HepG2 (cell line): ENCODE results near the gene FOXA3. TPM values are rescaled to one million over a fixed set of nuclear protein-coding genes. Genes with fewer than 3 reads are reported as not detected.

Experiments
- ATF1 ChIP-seq: IDR thresholded peaks from 2 replicates; pipeline ENCODE4 v1.6.1; 2016; ENCODE audit warnings: mild to moderate bottlenecking, control low read depth
- FOXA1 ChIP-seq, 2 experiments: fragments of 450-650 bp in 1 of 2; sonication (generic) in 1 of 2; formaldehyde crosslinking in 1 of 2; IDR thresholded peaks; 2 replicates each; pipeline versions ENCODE4 v1.4.0 to v1.6.1; 2016 to 2020; ENCODE audit warnings: missing genetic modification reagents in 1 of 2
- FOXP1 ChIP-seq, 2 experiments: fragments of 450-650 bp in 1 of 2; IDR thresholded peaks; 2 replicates each; pipeline ENCODE4 v1.6.1; 2017 to 2018; ENCODE audit warnings: antibody characterized with exemption in 1 of 2
- JUND ChIP-seq: sonication (generic); formaldehyde crosslinking; IDR thresholded peaks from 2 replicates; pipeline ENCODE4 v1.8.0; 2022; ENCODE audit warnings: mild to moderate bottlenecking, missing genetic modification reagents
- KAT8 ChIP-seq: IDR thresholded peaks from 2 replicates; pipeline ENCODE4 v1.6.1; 2016; ENCODE audit warnings: missing genetic modification reagents, missing compliant biosample characterization
- KDM3A ChIP-seq: IDR thresholded peaks from 2 replicates; pipeline ENCODE4 v1.6.1; 2018; ENCODE audit warnings: low read depth, missing compliant biosample characterization
- NR2F6 ChIP-seq, 2 experiments: IDR thresholded peaks; 2 replicates each; pipeline ENCODE4 v1.6.1; 2016; ENCODE audit warnings: antibody characterized with exemption in 1 of 2, mild to moderate bottlenecking in 1 of 2
- POGZ ChIP-seq: sonication (generic); formaldehyde crosslinking; IDR thresholded peaks from 2 replicates; pipeline ENCODE4 v1.4.0; 2020; ENCODE audit warnings: mild to moderate bottlenecking, missing genetic modification reagents
- POLR2AphosphoS2 ChIP-seq: IDR thresholded peaks from 2 replicates; pipeline ENCODE4 v1.6.1; 2011; ENCODE audit warnings: low read depth, low read length, improper control_type of control experiment
- RFX5 ChIP-seq: IDR thresholded peaks from 2 replicates; pipeline ENCODE4 v1.6.1; 2011; ENCODE audit warnings: low read depth, low read length, improper control_type of control experiment
- SCMH1 ChIP-seq: sonication (generic); formaldehyde crosslinking; IDR thresholded peaks from 2 replicates; pipeline ENCODE4 v1.9.0; 2021; ENCODE audit warnings: missing genetic modification reagents, mild to moderate bottlenecking, borderline replicate concordance
- SMAD1 ChIP-seq: sonication (generic); formaldehyde crosslinking; IDR thresholded peaks from 2 replicates; pipeline ENCODE4 v1.4.0; 2020; ENCODE audit warnings: missing genetic modification reagents, low read depth, mild to moderate bottlenecking, borderline replicate concordance
- TOE1 ChIP-seq: sonication (generic); formaldehyde crosslinking; IDR thresholded peaks from 2 replicates; pipeline ENCODE4 v1.4.0; 2020; ENCODE audit warnings: mild to moderate bottlenecking, missing genetic modification reagents
- ZBTB3 ChIP-seq: sonication (generic); formaldehyde crosslinking; IDR thresholded peaks from 2 replicates; pipeline ENCODE4 v1.4.0; 2020; ENCODE audit warnings: low read depth, mild to moderate bottlenecking, moderate library complexity, missing genetic modification reagents, borderline replicate concordance
- ZNF337 ChIP-seq: sonication (generic); formaldehyde crosslinking; IDR thresholded peaks from 2 replicates; pipeline ENCODE4 v1.5.1; 2020; ENCODE audit warnings: missing genetic modification reagents, low read depth, mild to moderate bottlenecking, borderline replicate concordance
- ZNF431 ChIP-seq: sonication (generic); formaldehyde crosslinking; IDR thresholded peaks from 2 replicates; pipeline ENCODE4 v1.9.0; 2022; ENCODE audit warnings: missing genetic modification reagents, low read depth, mild to moderate bottlenecking, borderline replicate concordance
- ZNF605 ChIP-seq: sonication (generic); formaldehyde crosslinking; IDR thresholded peaks from 2 replicates; pipeline ENCODE4 v1.8.0; 2022; ENCODE audit warnings: mild to moderate bottlenecking, missing genetic modification reagents
- ZNF674 ChIP-seq: sonication (generic); formaldehyde crosslinking; IDR thresholded peaks from 2 replicates; pipeline ENCODE4 v1.5.0; 2020; ENCODE audit warnings: low read depth, mild to moderate bottlenecking, missing genetic modification reagents
- ZNF709 ChIP-seq: sonication (generic); formaldehyde crosslinking; IDR thresholded peaks from 2 replicates; pipeline ENCODE4 v1.5.0; 2020; ENCODE audit warnings: mild to moderate bottlenecking, missing genetic modification reagents
- ZNF747 ChIP-seq: sonication (generic); formaldehyde crosslinking; IDR thresholded peaks from 2 replicates; pipeline ENCODE4 v1.8.1; 2023; ENCODE audit warnings: missing genetic modification reagents, mild to moderate bottlenecking, borderline replicate concordance
- polyA plus RNA-seq, 8 experiments: library from polyadenylated mRNA; depleted of rRNA in 3 of 8; stranded (reverse) in 7 of 8; unstranded in 1 of 8; fragments of >200 nt; fragmentation: Illumina TruSeq in 4 of 8; extraction: Trizol in 4 of 8; gene quantifications; 2 replicates each; pipeline versions ENCODE4 v1.2.1 to v1.2.3, GENCODE V29; 2011 to 2016; ENCODE audit warnings: low read depth in 4 of 8, missing spikeins in 1 of 8, mixed read lengths in 1 of 8; ENCODE audit not compliant: insufficient read depth in 1 of 8
- total RNA-seq, 5 experiments: library from RNA; depleted of rRNA; stranded (reverse); fragments of >200 nt; fragmentation: Illumina TruSeq; extraction: Trizol; gene quantifications; 2 replicates each; pipeline ENCODE4 v1.2.3, GENCODE V29; 2016; ENCODE audit warnings: low read depth in 1 of 5
- TF ChIP-seq, protein P1 (sequence below): sonication (generic); formaldehyde crosslinking; IDR thresholded peaks from 2 replicates; pipeline ENCODE4 v1.8.0; 2023; ENCODE audit warnings: mild to moderate bottlenecking, missing genetic modification reagents
- TF ChIP-seq, protein P2 (sequence below): sonication (generic); formaldehyde crosslinking; conservative IDR thresholded peaks from 2 replicates; pipeline ENCODE4 v1.4.0; 2020; ENCODE audit warnings: missing genetic modification reagents

The FOXA3 gene
- total and polyA plus RNA-seq, 2 of the 13 experiments (the other 11 are each of a cell fraction or from before 2014, with no cell fraction given): 29.8 to 47.6 TPM

DNA sequence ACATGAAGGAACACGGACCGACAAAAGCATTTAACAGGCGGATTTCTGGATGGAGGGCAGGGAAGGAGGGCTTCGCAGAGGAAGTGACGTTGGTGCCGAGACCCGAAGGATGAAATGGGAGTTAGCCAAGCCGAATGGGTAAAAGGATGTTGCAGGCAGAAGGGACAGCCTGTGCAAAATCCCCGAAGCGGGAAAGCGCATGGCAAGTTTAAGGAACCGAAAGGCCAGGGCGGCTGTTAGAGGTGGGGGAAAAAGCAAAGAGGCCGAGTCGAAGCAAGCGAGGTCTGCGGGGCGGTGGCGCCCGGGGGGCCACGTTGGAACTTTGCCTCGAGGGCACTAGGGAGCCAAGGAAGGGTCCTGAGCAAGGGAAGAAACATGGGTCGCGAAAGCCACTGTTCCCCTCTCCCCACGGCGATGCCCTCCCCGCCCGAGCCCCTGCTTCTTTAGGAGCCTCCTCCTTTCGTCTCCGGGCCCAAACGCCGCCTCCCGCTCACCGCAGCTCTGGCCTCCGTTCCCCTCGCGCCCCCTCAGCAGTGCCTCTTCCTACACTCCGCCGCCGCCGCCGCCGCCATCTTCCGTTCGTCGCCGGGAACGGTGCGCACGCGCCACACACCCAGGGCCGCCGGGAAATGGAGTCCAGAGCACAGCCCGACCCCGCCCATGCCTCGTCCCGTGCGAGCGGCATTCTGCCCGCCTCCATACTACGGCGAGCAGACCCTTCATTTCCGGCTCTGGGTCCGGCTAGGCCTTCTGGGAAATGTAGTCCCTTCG, 1.4 kb upstream of the FOXA3 start, which contains the start of gene SYMPK (continued):
- TF ChIP-seq ZNF747 (CRISPR knock-in tag): peak; percentile 89; the same call in 1 of the 2 replicates
- TF ChIP-seq FOXP1 (IDR thresholded peaks at IDR 0.05): no peak
- TF ChIP-seq FOXP1 (CRISPR knock-in tag; IDR thresholded peaks at IDR 0.05): no peak
- TF ChIP-seq TOE1: 0 out of 2 replicates have a peak, but pooled peaks have one; percentile 31
- TF ChIP-seq ZNF605 (CRISPR knock-in tag): peak; percentile 95
- TF ChIP-seq POLR2AphosphoS2: no peak
- peak; percentile 77 for TF ChIP-seq KAT8 (CRISPR knock-in tag)
- peak; percentile 74; the same call in 1 of the 2 replicates for TF ChIP-seq ATF1 (CRISPR knock-in tag)
- TF ChIP-seq KDM3A (CRISPR knock-in tag): peak; percentile 62; the same call in 1 of the 2 replicates
- TF ChIP-seq ZNF337 (CRISPR knock-in tag): no peak
- TF ChIP-seq ZBTB3: no peak; the same call in 1 of the 2 replicates
- peak; percentile 54; the same call in 1 of the 2 replicates for TF ChIP-seq ZNF674 (CRISPR knock-in tag)
- TF ChIP-seq ZNF709 (CRISPR knock-in tag): no peak
- TF ChIP-seq, protein P1, sequence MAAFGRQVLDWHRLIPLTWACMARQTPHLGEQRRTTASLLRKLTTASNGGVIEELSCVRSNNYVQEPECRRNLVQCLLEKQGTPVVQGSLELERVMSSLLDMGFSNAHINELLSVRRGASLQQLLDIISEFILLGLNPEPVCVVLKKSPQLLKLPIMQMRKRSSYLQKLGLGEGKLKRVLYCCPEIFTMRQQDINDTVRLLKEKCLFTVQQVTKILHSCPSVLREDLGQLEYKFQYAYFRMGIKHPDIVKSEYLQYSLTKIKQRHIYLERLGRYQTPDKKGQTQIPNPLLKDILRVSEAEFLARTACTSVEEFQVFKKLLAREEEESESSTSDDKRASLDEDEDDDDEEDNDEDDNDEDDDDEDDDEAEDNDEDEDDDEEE: no peak
- TF ChIP-seq, protein P2, sequence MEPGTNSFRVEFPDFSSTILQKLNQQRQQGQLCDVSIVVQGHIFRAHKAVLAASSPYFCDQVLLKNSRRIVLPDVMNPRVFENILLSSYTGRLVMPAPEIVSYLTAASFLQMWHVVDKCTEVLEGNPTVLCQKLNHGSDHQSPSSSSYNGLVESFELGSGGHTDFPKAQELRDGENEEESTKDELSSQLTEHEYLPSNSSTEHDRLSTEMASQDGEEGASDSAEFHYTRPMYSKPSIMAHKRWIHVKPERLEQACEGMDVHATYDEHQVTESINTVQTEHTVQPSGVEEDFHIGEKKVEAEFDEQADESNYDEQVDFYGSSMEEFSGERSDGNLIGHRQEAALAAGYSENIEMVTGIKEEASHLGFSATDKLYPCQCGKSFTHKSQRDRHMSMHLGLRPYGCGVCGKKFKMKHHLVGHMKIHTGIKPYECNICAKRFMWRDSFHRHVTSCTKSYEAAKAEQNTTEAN (CRISPR knock-in tag): 0 out of 2 replicates have a peak, but pooled peaks have one; percentile 15
- no peak for TF ChIP-seq JUND (CRISPR knock-in tag)
- peak; percentile 0; the same call in 1 of the 2 replicates for TF ChIP-seq POGZ (CRISPR knock-in tag)
- no peak for TF ChIP-seq RFX5
- no peak for TF ChIP-seq SCMH1
- no peak for TF ChIP-seq ZNF431 (CRISPR knock-in tag)
- TF ChIP-seq NR2F6 (IDR thresholded peaks at IDR 0.05): no peak
- TF ChIP-seq NR2F6 (CRISPR knock-in tag; IDR thresholded peaks at IDR 0.05): peak; percentile 51; the same call in 1 of the 2 replicates
- peak; percentile 90; the same call in 1 of the 2 replicates for TF ChIP-seq SMAD1 (CRISPR knock-in tag)
- TF ChIP-seq FOXA1 (IDR thresholded peaks at IDR 0.05): no peak
- 0 out of 2 replicates have a peak, but pooled peaks have one; percentile 10 for TF ChIP-seq FOXA1 (CRISPR knock-in tag; IDR thresholded peaks at IDR 0.05)
